GM23338 (cell line): Measurements from ENCODE around the gene ANKRD23. TPM values are rescaled to one million over a fixed set of nuclear protein-coding genes. Genes with fewer than 3 reads are reported as not detected.

Experiments
- ATAC-seq: fragments of 200-7000 bp; cut with Tn5 transposase; 3 replicates; pipeline ENCODE4 v1.9.1; 2020
- DNase-seq: peaks from one replicate; pipeline ENCODE4 v3.0.0-alpha.2; 2015; ENCODE audit warnings: low spot score
- H2AFZ ChIP-seq: fragments of 200-600 bp; sonication (generic); 2 replicates; pipeline ENCODE4 v1.8.0; 2016; ENCODE audit warnings: antibody characterized with exemption, mild to moderate bottlenecking, moderate library complexity
- H3F3A ChIP-seq: fragments of 200-600 bp; sonication (generic); replicated peaks from 2 replicates; pipeline ENCODE4 v1.8.0; 2017; ENCODE audit warnings: antibody characterized with exemption, mixed run types, low read depth
- H3K27ac ChIP-seq: fragments of 200-600 bp; sonication (generic); 2 replicates; pipeline ENCODE4 v1.6.1; 2016; ENCODE audit warnings: low read depth
- H3K27me3 ChIP-seq: fragments of 200-600 bp; sonication (generic); 2 replicates; pipeline ENCODE4 v1.8.0; 2016; ENCODE audit warnings: mild to moderate bottlenecking, mixed run types, moderate library complexity; ENCODE audit not compliant: insufficient read depth
- H3K36me3 ChIP-seq: fragments of 200-600 bp; sonication (generic); 2 replicates; pipeline ENCODE4 v1.8.0; 2016; ENCODE audit warnings: mild to moderate bottlenecking; ENCODE audit not compliant: insufficient read depth
- H3K4me1 ChIP-seq: fragments of 200-600 bp; sonication (generic); 2 replicates; pipeline ENCODE4 v1.8.0; 2016; ENCODE audit warnings: mild to moderate bottlenecking, moderate library complexity; ENCODE audit not compliant: insufficient read depth
- H3K4me2 ChIP-seq: fragments of 200-600 bp; sonication (generic); 2 replicates; pipeline ENCODE4 v1.7.1; 2017; ENCODE audit warnings: mixed run types
- H3K4me3 ChIP-seq: fragments of 200-600 bp; sonication (generic); 2 replicates; pipeline ENCODE4 v1.6.1; 2016; ENCODE audit warnings: mixed run types
- H3K79me2 ChIP-seq: fragments of 200-600 bp; sonication (generic); replicated peaks from 2 replicates; pipeline ENCODE4 v1.8.0; 2017; ENCODE audit warnings: mild to moderate bottlenecking; ENCODE audit not compliant: insufficient read depth
- H3K9me2 ChIP-seq: fragments of 200-600 bp; sonication (generic); 2 replicates; pipeline ENCODE4 v1.8.0; 2017; ENCODE audit not compliant: insufficient read depth
- H4K20me1 ChIP-seq: fragments of 200-600 bp; sonication (generic); replicated peaks from 2 replicates; pipeline ENCODE4 v1.8.0; 2017; ENCODE audit warnings: mild to moderate bottlenecking; ENCODE audit not compliant: insufficient read depth
- H3K27ac Mint-ChIP-seq: 2 replicates; pipeline ENCODE4 v1.8.0; 2020; ENCODE audit warnings: inconsistent platforms, mild to moderate bottlenecking, moderate library complexity, mixed read lengths
- H3K27me3 Mint-ChIP-seq: 3 replicates; pipeline ENCODE4 v1.8.0; 2022; ENCODE audit warnings: low read depth, mild to moderate bottlenecking, moderate library complexity, mixed read lengths, inconsistent platforms; ENCODE audit not compliant: insufficient read depth, poor library complexity
- H3K36me3 Mint-ChIP-seq: 3 replicates; pipeline ENCODE4 v1.8.0; 2021; ENCODE audit warnings: low read depth, mild to moderate bottlenecking, inconsistent platforms, moderate library complexity, mixed read lengths
- H3K4me1 Mint-ChIP-seq: 3 replicates; pipeline ENCODE4 v1.8.0; 2020; ENCODE audit warnings: mild to moderate bottlenecking, inconsistent platforms, mixed read lengths
- H3K4me3 Mint-ChIP-seq: 3 replicates; pipeline ENCODE4 v1.8.0; 2021; ENCODE audit warnings: moderate library complexity, mild to moderate bottlenecking, inconsistent platforms, mixed read lengths
- H3K9me3 Mint-ChIP-seq: 3 replicates; pipeline ENCODE4 v1.8.0; 2020; ENCODE audit warnings: moderate library complexity, mild to moderate bottlenecking, inconsistent platforms, mixed read lengths
- CREB1 ChIP-seq: fragments of 250-450 bp; sonication (Bioruptor Pico); IDR thresholded peaks from 2 replicates; pipeline ENCODE4 v1.5.0; 2020; ENCODE audit warnings: low read depth, mild to moderate bottlenecking, moderate library complexity
- EZH2 ChIP-seq: fragments of 200-600 bp; sonication (generic); IDR thresholded peaks from one replicate; pipeline ENCODE4 v1.8.0; 2017; ENCODE audit warnings: antibody characterized with exemption, mild to moderate bottlenecking, low read depth; ENCODE audit not compliant: unreplicated experiment
- NANOG ChIP-seq: IDR thresholded peaks from 2 replicates; pipeline ENCODE4 v1.6.1; 2016; ENCODE audit warnings: antibody characterized with exemption, borderline replicate concordance
- POLR2AphosphoS5 ChIP-seq: IDR thresholded peaks from 2 replicates; pipeline ENCODE4 v1.6.1; 2016; ENCODE audit warnings: antibody characterized with exemption, low read depth
- STAT1 ChIP-seq: IDR thresholded peaks from one replicate; pipeline ENCODE4 v1.6.1; 2016; ENCODE audit warnings: antibody characterized with exemption; ENCODE audit not compliant: unreplicated experiment
- polyA plus RNA-seq: library from polyadenylated mRNA; unstranded; fragments of >200 nt; fragmentation: Nextera tagmentation; extraction: Ambion mirVana; gene quantifications from 2 replicates; pipeline ENCODE4 v1.2.1, GENCODE V29; 2016
- total RNA-seq: library from RNA; depleted of rRNA; stranded (reverse); fragments of >200 nt; shearing (Covaris generic); gene quantifications from 2 replicates; pipeline ENCODE4 v1.2.3, GENCODE V29; 2014
- TF ChIP-seq, protein P1 (sequence below): IDR thresholded peaks from 2 replicates; pipeline ENCODE4 v1.6.1; 2016; ENCODE audit warnings: antibody characterized with exemption
- TF ChIP-seq, protein P2 (sequence below): fragments of 250-450 bp; sonication (Bioruptor Pico); IDR thresholded peaks from 2 replicates; pipeline ENCODE4 v1.5.0; 2020; ENCODE audit warnings: mild to moderate bottlenecking, moderate library complexity
- TF ChIP-seq, protein P3 (sequence below), 2 experiments: fragments of 200-600 bp in 1 of 2; sonication (generic) in 1 of 2; conservative IDR thresholded peaks; 2 replicates each; pipeline versions ENCODE4 v1.5.1 to v1.6.1; 2016 to 2017; ENCODE audit warnings: antibody characterized with exemption in 2 of 2, low read depth in 2 of 2, mild to moderate bottlenecking in 2 of 2, moderate library complexity in 1 of 2

ANKRD23 gene
- total and polyA plus RNA-seq, 2 experiments from 2014 or later = 4.0 to 5.0 TPM

DNA sequence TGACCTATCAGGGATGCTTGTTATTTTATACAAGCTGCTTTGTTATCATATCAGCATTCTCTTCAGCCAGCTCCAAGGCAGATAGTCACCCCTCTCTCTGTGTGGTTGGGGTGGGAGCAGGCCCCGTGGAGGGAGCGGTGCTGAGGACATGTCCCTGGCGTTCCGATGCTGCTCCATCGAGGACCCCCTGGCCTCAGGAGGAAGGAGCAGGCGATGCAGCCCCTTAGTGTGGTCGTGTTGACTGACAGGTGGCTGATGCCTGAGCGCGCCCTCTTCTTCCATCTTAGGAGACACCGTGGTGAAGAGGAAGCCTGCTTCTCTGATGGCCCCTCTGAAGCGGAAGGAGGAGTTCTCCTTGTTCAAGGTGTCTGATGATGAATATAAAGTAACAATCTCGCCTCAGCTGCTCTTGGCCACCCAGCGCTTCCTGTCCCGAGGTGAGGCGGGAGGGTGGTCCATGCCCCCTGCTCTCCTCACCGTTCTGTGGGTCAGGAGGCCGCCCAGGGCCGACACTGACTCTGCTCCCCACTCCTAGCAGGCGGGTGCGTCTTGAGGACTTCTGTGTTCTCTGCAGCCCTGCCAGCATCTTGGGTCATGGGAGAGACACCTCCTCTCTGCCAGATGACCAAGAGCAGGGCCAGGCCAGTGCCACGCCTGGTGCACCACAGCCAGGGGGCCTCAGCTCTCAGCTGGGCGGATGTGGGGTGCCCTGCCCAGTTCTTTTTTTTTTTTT, 17.1 kb downstream of the ANKRD23 start:
- Histone ChIP-seq H4K20me1 (peaks cover 15% of the 10 kb centered on the region; the same call in 1 of the 2 replicates), H3K36me3 (peaks cover 16% of the 10 kb centered on the region; the same call in 1 of the 2 replicates), H3K27me3 (no peaks in the 10 kb centered on the region), H3F3A (peaks cover 6% of the 10 kb centered on the region; the same call in 1 of the 2 replicates), H3K4me2 (no peak overlapping the region), H3K79me2 (peaks cover 30% of the 10 kb centered on the region), H3K27ac (no peak overlapping the region), H3K9me2 (no peaks in the 10 kb centered on the region), H2AFZ (no peak overlapping the region), H3K4me3 (no peak overlapping the region), H3K4me1 (no peaks in the 10 kb centered on the region)
- Mint-ChIP-seq H3K9me3 (no peaks in the 10 kb centered on the region), H3K4me1 (peaks cover 2% of the 10 kb centered on the region; the same call in 2 of the 3 replicates), H3K36me3 (peaks cover 71% of the 10 kb centered on the region), H3K4me3 (no peak overlapping the region), H3K27me3 (peaks cover 3% of the 10 kb centered on the region), H3K27ac (no peak overlapping the region)
- TF ChIP-seq EZH2 = no peak
- no peak for TF ChIP-seq NANOG
- TF ChIP-seq, protein P1, sequence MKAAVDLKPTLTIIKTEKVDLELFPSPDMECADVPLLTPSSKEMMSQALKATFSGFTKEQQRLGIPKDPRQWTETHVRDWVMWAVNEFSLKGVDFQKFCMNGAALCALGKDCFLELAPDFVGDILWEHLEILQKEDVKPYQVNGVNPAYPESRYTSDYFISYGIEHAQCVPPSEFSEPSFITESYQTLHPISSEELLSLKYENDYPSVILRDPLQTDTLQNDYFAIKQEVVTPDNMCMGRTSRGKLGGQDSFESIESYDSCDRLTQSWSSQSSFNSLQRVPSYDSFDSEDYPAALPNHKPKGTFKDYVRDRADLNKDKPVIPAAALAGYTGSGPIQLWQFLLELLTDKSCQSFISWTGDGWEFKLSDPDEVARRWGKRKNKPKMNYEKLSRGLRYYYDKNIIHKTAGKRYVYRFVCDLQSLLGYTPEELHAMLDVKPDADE = no peak
- ATAC-seq (no peak), DNase-seq (no peak)

DNA sequence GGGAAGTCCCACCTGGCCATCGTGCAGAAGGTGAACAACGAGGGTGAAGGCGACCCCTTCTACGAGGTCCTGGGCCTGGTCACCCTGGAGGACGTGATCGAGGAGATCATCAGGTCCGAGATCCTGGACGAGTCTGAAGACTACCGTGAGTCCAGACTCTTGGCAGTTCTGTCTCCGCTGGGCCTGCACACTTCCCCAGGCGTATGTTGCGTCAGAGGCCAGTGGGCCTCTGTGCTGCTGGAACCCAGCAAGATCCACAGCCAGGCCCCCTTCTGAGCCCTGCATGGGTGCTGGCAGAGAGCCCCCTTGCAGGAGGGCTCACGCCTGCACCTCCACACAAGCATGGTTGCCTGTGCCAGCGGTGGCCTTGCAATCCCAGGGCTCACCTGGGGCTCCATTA, 18.8 kb downstream of the ANKRD23 start:
- Mint-ChIP-seq H3K27ac (no peak overlapping the region), H3K36me3 (peaks cover 65% of the 10 kb centered on the region)

More for the DNA sequence above, 18.8 kb downstream of the ANKRD23 start:
- no peaks in the 10 kb centered on the region; the same call in 1 of the 2 replicates for H3K4me1 ChIP-seq
- no peak for DNase-seq
- no peaks in the 10 kb centered on the region for H3K9me2 ChIP-seq
- H3K9me3 Mint-ChIP-seq = no peaks in the 10 kb centered on the region
- H3K27me3 Mint-ChIP-seq = peaks cover 3% of the 10 kb centered on the region
- no peak overlapping the region for H3K4me3 Mint-ChIP-seq
- TF ChIP-seq POLR2AphosphoS5 (no peak), CREB1 (no peak), NANOG (no peak), STAT1 (no peak)
- TF ChIP-seq, protein P2, sequence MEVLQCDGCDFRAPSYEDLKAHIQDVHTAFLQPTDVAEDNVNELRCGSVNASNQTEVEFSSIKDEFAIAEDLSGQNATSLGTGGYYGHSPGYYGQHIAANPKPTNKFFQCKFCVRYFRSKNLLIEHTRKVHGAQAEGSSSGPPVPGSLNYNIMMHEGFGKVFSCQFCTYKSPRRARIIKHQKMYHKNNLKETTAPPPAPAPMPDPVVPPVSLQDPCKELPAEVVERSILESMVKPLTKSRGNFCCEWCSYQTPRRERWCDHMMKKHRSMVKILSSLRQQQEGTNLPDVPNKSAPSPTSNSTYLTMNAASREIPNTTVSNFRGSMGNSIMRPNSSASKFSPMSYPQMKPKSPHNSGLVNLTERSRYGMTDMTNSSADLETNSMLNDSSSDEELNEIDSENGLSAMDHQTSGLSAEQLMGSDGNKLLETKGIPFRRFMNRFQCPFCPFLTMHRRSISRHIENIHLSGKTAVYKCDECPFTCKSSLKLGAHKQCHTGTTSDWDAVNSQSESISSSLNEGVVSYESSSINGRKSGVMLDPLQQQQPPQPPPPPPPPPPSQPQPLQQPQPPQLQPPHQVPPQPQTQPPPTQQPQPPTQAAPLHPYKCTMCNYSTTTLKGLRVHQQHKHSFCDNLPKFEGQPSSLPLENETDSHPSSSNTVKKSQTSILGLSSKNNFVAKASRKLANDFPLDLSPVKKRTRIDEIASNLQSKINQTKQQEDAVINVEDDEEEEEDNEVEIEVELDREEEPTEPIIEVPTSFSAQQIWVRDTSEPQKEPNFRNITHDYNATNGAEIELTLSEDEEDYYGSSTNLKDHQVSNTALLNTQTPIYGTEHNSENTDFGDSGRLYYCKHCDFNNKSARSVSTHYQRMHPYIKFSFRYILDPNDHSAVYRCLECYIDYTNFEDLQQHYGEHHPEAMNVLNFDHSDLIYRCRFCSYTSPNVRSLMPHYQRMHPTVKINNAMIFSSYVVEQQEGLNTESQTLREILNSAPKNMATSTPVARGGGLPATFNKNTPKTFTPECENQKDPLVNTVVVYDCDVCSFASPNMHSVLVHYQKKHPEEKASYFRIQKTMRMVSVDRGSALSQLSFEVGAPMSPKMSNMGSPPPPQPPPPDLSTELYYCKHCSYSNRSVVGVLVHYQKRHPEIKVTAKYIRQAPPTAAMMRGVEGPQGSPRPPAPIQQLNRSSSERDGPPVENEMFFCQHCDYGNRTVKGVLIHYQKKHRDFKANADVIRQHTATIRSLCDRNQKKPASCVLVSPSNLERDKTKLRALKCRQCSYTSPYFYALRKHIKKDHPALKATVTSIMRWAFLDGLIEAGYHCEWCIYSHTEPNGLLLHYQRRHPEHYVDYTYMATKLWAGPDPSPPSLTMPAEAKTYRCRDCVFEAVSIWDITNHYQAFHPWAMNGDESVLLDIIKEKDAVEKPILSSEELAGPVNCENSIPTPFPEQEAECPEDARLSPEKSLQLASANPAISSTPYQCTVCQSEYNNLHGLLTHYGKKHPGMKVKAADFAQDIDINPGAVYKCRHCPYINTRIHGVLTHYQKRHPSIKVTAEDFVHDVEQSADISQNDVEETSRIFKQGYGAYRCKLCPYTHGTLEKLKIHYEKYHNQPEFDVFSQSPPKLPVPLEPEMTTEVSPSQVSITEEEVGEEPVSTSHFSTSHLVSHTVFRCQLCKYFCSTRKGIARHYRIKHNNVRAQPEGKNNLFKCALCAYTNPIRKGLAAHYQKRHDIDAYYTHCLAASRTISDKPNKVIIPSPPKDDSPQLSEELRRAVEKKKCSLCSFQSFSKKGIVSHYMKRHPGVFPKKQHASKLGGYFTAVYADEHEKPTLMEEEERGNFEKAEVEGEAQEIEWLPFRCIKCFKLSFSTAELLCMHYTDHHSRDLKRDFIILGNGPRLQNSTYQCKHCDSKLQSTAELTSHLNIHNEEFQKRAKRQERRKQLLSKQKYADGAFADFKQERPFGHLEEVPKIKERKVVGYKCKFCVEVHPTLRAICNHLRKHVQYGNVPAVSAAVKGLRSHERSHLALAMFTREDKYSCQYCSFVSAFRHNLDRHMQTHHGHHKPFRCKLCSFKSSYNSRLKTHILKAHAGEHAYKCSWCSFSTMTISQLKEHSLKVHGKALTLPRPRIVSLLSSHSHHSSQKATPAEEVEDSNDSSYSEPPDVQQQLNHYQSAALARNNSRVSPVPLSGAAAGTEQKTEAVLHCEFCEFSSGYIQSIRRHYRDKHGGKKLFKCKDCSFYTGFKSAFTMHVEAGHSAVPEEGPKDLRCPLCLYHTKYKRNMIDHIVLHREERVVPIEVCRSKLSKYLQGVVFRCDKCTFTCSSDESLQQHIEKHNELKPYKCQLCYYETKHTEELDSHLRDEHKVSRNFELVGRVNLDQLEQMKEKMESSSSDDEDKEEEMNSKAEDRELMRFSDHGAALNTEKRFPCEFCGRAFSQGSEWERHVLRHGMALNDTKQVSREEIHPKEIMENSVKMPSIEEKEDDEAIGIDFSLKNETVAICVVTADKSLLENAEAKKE (CRISPR knock-in tag) = no peak
- TF ChIP-seq, protein P3, sequence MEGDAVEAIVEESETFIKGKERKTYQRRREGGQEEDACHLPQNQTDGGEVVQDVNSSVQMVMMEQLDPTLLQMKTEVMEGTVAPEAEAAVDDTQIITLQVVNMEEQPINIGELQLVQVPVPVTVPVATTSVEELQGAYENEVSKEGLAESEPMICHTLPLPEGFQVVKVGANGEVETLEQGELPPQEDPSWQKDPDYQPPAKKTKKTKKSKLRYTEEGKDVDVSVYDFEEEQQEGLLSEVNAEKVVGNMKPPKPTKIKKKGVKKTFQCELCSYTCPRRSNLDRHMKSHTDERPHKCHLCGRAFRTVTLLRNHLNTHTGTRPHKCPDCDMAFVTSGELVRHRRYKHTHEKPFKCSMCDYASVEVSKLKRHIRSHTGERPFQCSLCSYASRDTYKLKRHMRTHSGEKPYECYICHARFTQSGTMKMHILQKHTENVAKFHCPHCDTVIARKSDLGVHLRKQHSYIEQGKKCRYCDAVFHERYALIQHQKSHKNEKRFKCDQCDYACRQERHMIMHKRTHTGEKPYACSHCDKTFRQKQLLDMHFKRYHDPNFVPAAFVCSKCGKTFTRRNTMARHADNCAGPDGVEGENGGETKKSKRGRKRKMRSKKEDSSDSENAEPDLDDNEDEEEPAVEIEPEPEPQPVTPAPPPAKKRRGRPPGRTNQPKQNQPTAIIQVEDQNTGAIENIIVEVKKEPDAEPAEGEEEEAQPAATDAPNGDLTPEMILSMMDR (conservative IDR thresholded peaks at IDR 0.05; ENCODE audit: low read depth in 2 of 2) = no peak
- peaks cover 47% of the 10 kb centered on the region for H3K79me2 ChIP-seq
- no peak overlapping the region for H2AFZ ChIP-seq
- H3K27ac ChIP-seq = no peak overlapping the region
- H3K4me3 ChIP-seq = no peak overlapping the region
- peaks cover 8% of the 10 kb centered on the region; the same call in 1 of the 2 replicates for H3K36me3 ChIP-seq
- no peak overlapping the region for H3K4me2 ChIP-seq
- peaks cover 13% of the 10 kb centered on the region for H3K4me1 Mint-ChIP-seq
- peaks cover 26% of the 10 kb centered on the region; the same call in 1 of the 2 replicates for H4K20me1 ChIP-seq
- H3F3A ChIP-seq = no peaks in the 10 kb centered on the region
- no peak for ATAC-seq
- H3K27me3 ChIP-seq = no peaks in the 10 kb centered on the region
